KOPT-K1 (cell line): Measurements from ENCODE around the gene MAP7D1.

Experiments
- H3K27ac ChIP-seq: fragments of 200-600 bp; sonication (generic); 2 replicates; pipeline ENCODE4 v1.5.1; 2016; ENCODE audit warnings: antibody characterized with exemption, mild to moderate bottlenecking, low read depth, low read length; ENCODE audit not compliant: poor library complexity, severe bottlenecking
- H3K36me3 ChIP-seq: fragments of 200-600 bp; sonication (generic); 2 replicates; pipeline ENCODE4 v1.5.1; 2017; ENCODE audit warnings: antibody characterized with exemption, mild to moderate bottlenecking, low read length, moderate library complexity; ENCODE audit not compliant: insufficient read depth
- H3K9me3 ChIP-seq: fragments of 200-600 bp; sonication (generic); 2 replicates; pipeline ENCODE4 v1.5.1; 2017; ENCODE audit warnings: antibody characterized with exemption, low read length, mild to moderate bottlenecking; ENCODE audit not compliant: insufficient read depth, poor library complexity, severe bottlenecking

The MAP7D1 gene

DNA sequence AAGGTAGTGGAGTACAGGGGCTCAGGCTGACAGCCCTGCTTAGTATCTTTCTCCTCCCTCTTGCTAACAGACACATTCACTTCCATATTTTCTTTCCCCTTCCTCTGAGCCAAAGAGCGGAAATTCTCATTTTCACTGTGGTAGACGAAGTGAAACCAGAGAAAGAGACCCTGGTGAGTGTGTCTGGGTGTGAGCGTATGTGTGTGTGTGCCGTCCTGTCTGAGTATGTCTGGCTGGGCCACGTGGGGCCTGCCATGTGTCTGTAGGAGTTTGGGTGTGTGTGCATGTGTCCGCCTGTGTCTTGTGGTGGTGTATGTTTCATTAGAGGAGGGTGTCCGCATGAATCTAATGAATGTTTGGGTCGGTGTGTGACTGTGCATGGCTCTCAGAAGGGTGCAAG lies 32.6 kb upstream of the MAP7D1 start:
- Histone ChIP-seq H3K9me3 (no peaks in the 10 kb centered on the region), H3K36me3 (no peaks in the 10 kb centered on the region), H3K27ac (no peak overlapping the region)

- Histone ChIP-seq H3K36me3 (no peaks in the 10 kb centered on the region), H3K9me3 (no peaks in the 10 kb centered on the region), H3K27ac (no peak overlapping the region)
These were observed 31.4 kb upstream of the MAP7D1 start for GRCh38 chr1:36124404-36125128.

- Histone ChIP-seq H3K36me3 (no peaks in the 10 kb centered on the region), H3K27ac (no peak within 1 kb of the TSS), H3K9me3 (no peaks in the 10 kb centered on the region)
These were observed 30.6 kb upstream of the MAP7D1 start, which contains the start of gene COL8A2 for GRCh38 chr1:36125129-36125991. Gene COL8A2 (minus strand): TSS chr1:36125222. CDS start chr1:36100242, 24,980 bp downstream.

- no peak overlapping the region for H3K27ac ChIP-seq
- H3K9me3 ChIP-seq = no peaks in the 10 kb centered on the region
- H3K36me3 ChIP-seq = no peaks in the 10 kb centered on the region
These were observed 29.8 kb upstream of the MAP7D1 start for GRCh38 chr1:36126005-36126716.

DNA sequence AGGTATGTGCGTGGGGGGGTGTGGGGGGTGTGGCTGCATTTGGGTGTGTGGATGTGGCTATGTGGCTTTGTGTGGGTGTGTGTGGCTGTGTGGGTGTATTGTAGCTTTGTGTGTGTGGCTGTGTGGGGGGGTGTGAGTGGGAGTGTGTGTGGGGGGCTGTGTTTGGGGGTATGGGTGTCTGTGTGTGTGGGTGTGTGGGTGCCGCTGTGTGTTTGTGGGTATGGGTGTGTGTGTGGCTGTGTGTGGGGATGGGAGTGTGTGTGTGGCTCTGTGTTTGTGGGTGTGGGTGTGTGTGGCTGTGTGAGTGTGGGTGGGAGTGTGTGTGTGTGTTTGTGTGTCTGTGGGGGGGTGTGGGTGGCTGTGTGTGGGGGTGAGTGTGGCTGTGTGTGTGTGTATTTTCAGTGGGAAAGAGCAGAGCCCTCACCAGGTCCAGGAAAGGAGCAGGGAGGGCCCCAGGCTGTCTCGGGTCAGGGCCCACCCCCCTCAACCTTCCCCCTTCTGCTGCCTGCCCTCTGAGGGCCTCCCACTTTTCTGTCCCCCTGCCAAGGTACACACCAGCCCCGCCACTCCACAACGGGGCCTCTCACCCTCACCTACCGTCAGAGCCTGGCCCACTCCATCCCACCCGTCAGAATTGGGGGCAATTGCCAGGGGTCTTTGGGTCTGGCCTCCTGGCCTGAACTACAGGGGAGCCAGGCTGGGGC lies 29.0 kb upstream of the MAP7D1 start:
- Histone ChIP-seq H3K9me3 (no peaks in the 10 kb centered on the region), H3K27ac (no peak overlapping the region), H3K36me3 (no peaks in the 10 kb centered on the region)

- H3K9me3 ChIP-seq = no peaks in the 10 kb centered on the region
- H3K36me3 ChIP-seq = no peaks in the 10 kb centered on the region
- H3K27ac ChIP-seq = no peak overlapping the region
These were observed 27.6 kb upstream of the MAP7D1 start for GRCh38 chr1:36128126-36128904.

DNA sequence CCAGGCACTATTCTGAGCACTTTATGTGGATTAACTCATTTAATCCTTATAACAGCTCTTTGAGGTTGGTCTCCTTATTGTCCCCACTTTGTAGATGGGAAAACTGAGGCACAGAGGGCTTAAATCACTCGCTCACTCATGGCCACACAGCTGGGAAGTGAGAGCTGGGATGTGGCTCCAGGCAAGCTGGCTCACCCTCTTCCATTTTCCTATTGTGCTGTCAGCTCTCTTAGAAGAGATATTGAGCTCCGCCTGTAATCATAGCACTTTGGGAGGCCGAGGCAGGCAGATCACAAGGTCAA lies 27.1 kb upstream of the MAP7D1 start:
- Histone ChIP-seq H3K9me3 (no peaks in the 10 kb centered on the region), H3K36me3 (no peaks in the 10 kb centered on the region), H3K27ac (no peak overlapping the region)

DNA sequence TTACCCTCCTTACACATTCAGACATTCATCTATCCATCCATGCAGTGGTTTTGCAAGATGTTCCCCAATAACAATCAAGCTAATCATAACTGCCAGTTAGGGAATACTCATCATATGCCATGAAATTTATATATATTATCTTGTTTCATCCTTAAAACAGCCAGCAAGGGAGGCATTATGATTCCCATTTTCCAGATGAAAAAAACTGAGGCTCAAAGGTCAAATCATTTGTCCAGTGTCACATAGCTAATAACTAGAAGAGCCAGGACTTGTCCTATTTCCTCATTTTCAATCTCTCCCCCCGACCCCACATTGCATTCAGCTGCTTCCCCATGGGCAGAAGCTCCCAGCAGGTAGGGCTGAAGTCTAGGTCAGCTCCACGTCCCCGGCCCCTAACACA lies 23.9 kb upstream of the MAP7D1 start:
- Histone ChIP-seq H3K27ac (no peak overlapping the region), H3K36me3 (peaks cover 18% of the 10 kb centered on the region), H3K9me3 (no peaks in the 10 kb centered on the region)

GRCh38 chr1:36133484-36133883 lies 22.5 kb upstream of the MAP7D1 start:
- Histone ChIP-seq H3K9me3 (no peaks in the 10 kb centered on the region), H3K27ac (no peak overlapping the region), H3K36me3 (peaks cover 32% of the 10 kb centered on the region)

DNA sequence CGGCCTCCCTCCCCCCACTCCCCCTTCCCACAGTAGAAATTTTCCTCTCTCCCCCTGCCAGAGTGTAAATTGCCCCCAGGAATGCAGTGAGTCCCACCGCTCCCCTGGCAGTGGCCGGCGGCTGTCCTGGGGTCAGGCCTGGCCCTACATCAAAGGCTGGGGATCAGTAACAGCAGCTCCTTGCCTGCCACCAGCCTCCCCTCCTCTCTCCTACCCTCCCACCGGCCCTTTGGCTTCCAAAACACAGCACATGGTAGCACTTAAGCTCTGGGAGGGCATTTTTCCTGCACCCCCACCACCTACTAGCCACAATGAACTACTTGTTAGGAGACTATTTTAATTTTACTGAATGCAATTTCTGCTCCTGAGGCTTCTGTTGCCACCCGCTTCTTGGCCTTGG lies 21.9 kb upstream of the MAP7D1 start:
- H3K27ac ChIP-seq = no peak overlapping the region
- H3K9me3 ChIP-seq = no peaks in the 10 kb centered on the region

GRCh38 chr1:36134505-36135329 lies 21.2 kb upstream of the MAP7D1 start:
- no peaks in the 10 kb centered on the region for H3K9me3 ChIP-seq
- peaks cover 42% of the 10 kb centered on the region for H3K36me3 ChIP-seq
- H3K27ac ChIP-seq = no peak overlapping the region

More for the DNA sequence above, 21.9 kb upstream of the MAP7D1 start:
- peaks cover 35% of the 10 kb centered on the region for H3K36me3 ChIP-seq

GRCh38 chr1:36135330-36135667 lies 20.7 kb upstream of the MAP7D1 start:
- no peak overlapping the region for H3K27ac ChIP-seq
- peaks cover 48% of the 10 kb centered on the region for H3K36me3 ChIP-seq
- no peaks in the 10 kb centered on the region for H3K9me3 ChIP-seq

- Histone ChIP-seq H3K36me3 (peaks cover 51% of the 10 kb centered on the region), H3K9me3 (no peaks in the 10 kb centered on the region), H3K27ac (no peak overlapping the region)
These were observed 20.2 kb upstream of the MAP7D1 start for GRCh38 chr1:36135796-36136195.

DNA sequence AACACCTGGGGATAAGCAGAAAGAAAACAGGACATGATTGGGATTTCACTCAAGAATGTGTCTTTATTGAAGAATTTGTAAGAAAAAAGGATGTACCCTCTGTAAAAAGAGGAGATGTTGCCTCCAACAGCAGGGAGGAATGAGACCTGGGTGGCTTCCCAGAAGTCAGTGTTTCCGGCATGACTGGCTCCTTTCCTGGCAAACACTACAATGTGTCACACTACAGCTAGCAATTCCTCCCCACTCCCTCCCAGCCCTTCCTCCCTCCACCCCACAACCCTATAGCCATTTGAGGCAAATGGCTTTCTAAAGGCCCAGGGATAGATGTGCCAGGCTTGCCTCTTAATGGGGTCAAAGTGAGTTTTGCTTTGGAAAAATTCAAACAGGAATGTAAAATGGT lies 19.4 kb upstream of the MAP7D1 start:
- Histone ChIP-seq H3K27ac (no peak overlapping the region), H3K36me3 (peaks cover 51% of the 10 kb centered on the region), H3K9me3 (no peaks in the 10 kb centered on the region)
